Measurements from ENCODE around the gene WIPF1.

DNA sequence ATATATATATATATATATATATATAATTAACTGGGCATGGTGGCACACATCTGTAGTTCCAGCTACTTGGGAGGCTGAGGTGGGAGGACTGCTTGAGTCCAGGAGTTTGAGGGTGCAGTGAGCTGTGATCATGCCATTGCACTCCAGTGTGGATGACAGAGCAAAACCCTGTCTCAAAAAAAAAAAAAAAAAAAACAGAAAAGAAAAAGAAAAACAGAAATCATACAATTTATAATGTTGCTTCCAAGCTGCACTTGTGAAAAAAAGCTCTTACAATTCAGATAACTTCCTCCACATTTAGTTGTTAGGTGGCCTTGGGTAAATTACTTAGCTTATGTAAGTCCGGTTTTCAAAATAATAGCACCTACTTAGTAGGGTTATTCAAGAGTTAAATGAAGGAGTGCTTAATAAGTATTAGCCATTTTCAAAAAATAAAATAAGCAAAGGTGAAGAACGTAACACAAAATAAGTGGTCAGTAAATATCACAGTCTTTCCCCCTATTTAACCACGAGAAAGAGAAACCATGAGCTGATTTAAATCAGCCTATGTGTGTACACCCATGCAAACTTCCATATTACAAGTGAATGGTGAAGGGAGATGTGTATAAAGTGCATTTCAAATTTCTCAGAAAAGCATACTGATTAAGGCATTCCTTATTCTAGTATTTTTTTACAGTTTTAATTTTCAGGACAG lies 2.3 kb downstream of the WIPF1 start:
- TF ChIP-seq, protein P1, sequence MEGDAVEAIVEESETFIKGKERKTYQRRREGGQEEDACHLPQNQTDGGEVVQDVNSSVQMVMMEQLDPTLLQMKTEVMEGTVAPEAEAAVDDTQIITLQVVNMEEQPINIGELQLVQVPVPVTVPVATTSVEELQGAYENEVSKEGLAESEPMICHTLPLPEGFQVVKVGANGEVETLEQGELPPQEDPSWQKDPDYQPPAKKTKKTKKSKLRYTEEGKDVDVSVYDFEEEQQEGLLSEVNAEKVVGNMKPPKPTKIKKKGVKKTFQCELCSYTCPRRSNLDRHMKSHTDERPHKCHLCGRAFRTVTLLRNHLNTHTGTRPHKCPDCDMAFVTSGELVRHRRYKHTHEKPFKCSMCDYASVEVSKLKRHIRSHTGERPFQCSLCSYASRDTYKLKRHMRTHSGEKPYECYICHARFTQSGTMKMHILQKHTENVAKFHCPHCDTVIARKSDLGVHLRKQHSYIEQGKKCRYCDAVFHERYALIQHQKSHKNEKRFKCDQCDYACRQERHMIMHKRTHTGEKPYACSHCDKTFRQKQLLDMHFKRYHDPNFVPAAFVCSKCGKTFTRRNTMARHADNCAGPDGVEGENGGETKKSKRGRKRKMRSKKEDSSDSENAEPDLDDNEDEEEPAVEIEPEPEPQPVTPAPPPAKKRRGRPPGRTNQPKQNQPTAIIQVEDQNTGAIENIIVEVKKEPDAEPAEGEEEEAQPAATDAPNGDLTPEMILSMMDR (IDR thresholded peaks at IDR 0.05): no peak
- TF ChIP-seq POLR2AphosphoS5 (IDR thresholded peaks at IDR 0.05) (no peak), POLR2A (IDR thresholded peaks at IDR 0.05) (no peak), EP300 (IDR thresholded peaks at IDR 0.05) (no peak)
